ENCODE measurements around the gene VAT1L. TPM values are rescaled to one million over a fixed set of nuclear protein-coding genes. Genes with fewer than 3 reads are reported as not detected.

Gene VAT1L
- total RNA-seq, 2 donors from 2014 or later = 0.53 to 4.1 TPM

GRCh38 chr16:78001451-78002025, 213.2 kb downstream of the VAT1L start:
- WGBS, 2 experiments (ENCODE audit: insufficient coverage in 1 of 2, insufficient read length in 1 of 2) = 95 to 100% methylated on average over 1 to 4 of the region's 4 CpGs
- no peak for DNase-seq
- no peak overlapping the region for H3K4me3 Mint-ChIP-seq
- no peaks in the 10 kb centered on the region for H3K36me3 ChIP-seq (ENCODE audit: control insufficient read depth, insufficient read depth, low read length)
- peaks cover 19% of the 10 kb centered on the region for H3K9me3 Mint-ChIP-seq
- no peaks in the 10 kb centered on the region for H3K4me1 ChIP-seq (ENCODE audit: control insufficient read depth, insufficient read depth, low read length)
- no peak overlapping the region for H3K27ac Mint-ChIP-seq
- no peak for TF ChIP-seq CTCF (conservative IDR thresholded peaks at IDR 0.05)
- no peaks in the 10 kb centered on the region for H3K27me3 Mint-ChIP-seq (ENCODE audit: insufficient read depth)
- H3K36me3 Mint-ChIP-seq (ENCODE audit: low read depth) = no peaks in the 10 kb centered on the region
- no peak overlapping the region for H3K9ac ChIP-seq (ENCODE audit: extremely low read depth, low read length, poor library complexity, severe bottlenecking)
- H3K4me1 Mint-ChIP-seq = peaks cover 4% of the 10 kb centered on the region
- no peak overlapping the region for H3K4me3 ChIP-seq (ENCODE audit: low read length)
- peaks cover 13% of the 10 kb centered on the region for H3K9me3 ChIP-seq (ENCODE audit: control insufficient read depth, low read length)
- H3K27ac ChIP-seq (ENCODE audit: low read depth, low read length) = no peak overlapping the region
- no peaks in the 10 kb centered on the region for H3K27me3 ChIP-seq (ENCODE audit: control insufficient read depth, insufficient read depth, low read length, poor library complexity, severe bottlenecking)

GRCh38 chr16:78002915-78003538, 214.7 kb downstream of the VAT1L start:
- Histone ChIP-seq H3K36me3 (ENCODE audit: control insufficient read depth, insufficient read depth, low read length) (no peaks in the 10 kb centered on the region), H3K4me1 (ENCODE audit: control insufficient read depth, insufficient read depth, low read length) (no peaks in the 10 kb centered on the region), H3K27me3 (ENCODE audit: control insufficient read depth, insufficient read depth, low read length, poor library complexity, severe bottlenecking) (no peaks in the 10 kb centered on the region), H3K9me3 (ENCODE audit: control insufficient read depth, low read length) (peaks cover 7% of the 10 kb centered on the region), H3K9ac (ENCODE audit: extremely low read depth, low read length, poor library complexity, severe bottlenecking) (no peak overlapping the region), H3K4me3 (ENCODE audit: low read length) (no peak overlapping the region), H3K27ac (ENCODE audit: low read depth, low read length) (no peak overlapping the region)
- TF ChIP-seq CTCF (conservative IDR thresholded peaks at IDR 0.05) = peak; percentile 94
- H3K9me3 Mint-ChIP-seq = peaks cover 11% of the 10 kb centered on the region
- H3K36me3 Mint-ChIP-seq (ENCODE audit: low read depth) = no peaks in the 10 kb centered on the region
- H3K27me3 Mint-ChIP-seq (ENCODE audit: insufficient read depth) = no peaks in the 10 kb centered on the region
- peak; percentile 98 for DNase-seq
- H3K27ac Mint-ChIP-seq = no peak overlapping the region
- peaks cover 4% of the 10 kb centered on the region for H3K4me1 Mint-ChIP-seq
- H3K4me3 Mint-ChIP-seq = no peak overlapping the region
- 20 to 28% methylated on average over 6 to 11 of the region's 11 CpGs for WGBS, 2 experiments (ENCODE audit: insufficient coverage in 1 of 2, insufficient read length in 1 of 2)

- Mint-ChIP-seq H3K27ac (no peak overlapping the region), H3K27me3 (ENCODE audit: insufficient read depth) (no peaks in the 10 kb centered on the region), H3K4me1 (peaks cover 4% of the 10 kb centered on the region), H3K9me3 (peaks cover 11% of the 10 kb centered on the region), H3K4me3 (no peak overlapping the region), H3K36me3 (ENCODE audit: low read depth) (no peaks in the 10 kb centered on the region)
- Histone ChIP-seq H3K27ac (ENCODE audit: low read depth, low read length) (no peak overlapping the region), H3K36me3 (ENCODE audit: control insufficient read depth, insufficient read depth, low read length) (no peaks in the 10 kb centered on the region), H3K4me1 (ENCODE audit: control insufficient read depth, insufficient read depth, low read length) (no peaks in the 10 kb centered on the region), H3K4me3 (ENCODE audit: low read length) (no peak overlapping the region), H3K9me3 (ENCODE audit: control insufficient read depth, low read length) (no peaks in the 10 kb centered on the region), H3K9ac (ENCODE audit: extremely low read depth, low read length, poor library complexity, severe bottlenecking) (no peak overlapping the region), H3K27me3 (ENCODE audit: control insufficient read depth, insufficient read depth, low read length, poor library complexity, severe bottlenecking) (no peaks in the 10 kb centered on the region)
- TF ChIP-seq CTCF (conservative IDR thresholded peaks at IDR 0.05) = no peak
- DNase-seq = no peak
- WGBS, 2 experiments (ENCODE audit: insufficient coverage in 1 of 2, insufficient read length in 1 of 2) = 90 to 100% methylated on average over 1 to 4 of the region's 4 CpGs
Measured at GRCh38 chr16:78004517-78004916, 216.2 kb downstream of the VAT1L start.

Data from endodermal cell (in vitro differentiated cells).